ENCODE measurements around the gene CEACAM1.

GRCh38 chr19:42474743-42475142 is 53.5 kb downstream of the CEACAM1 start:
- no peak for TF ChIP-seq CTCF (conservative IDR thresholded peaks at IDR 0.05; ENCODE audit: low read length)
- TF ChIP-seq EZH2phosphoT487 (IDR thresholded peaks at IDR 0.05; ENCODE audit: borderline replicate concordance): no peak
